LNCaP clone FGC (cell line): ENCODE measurements around the gene MPZL2.

Experiments used
- DNase-seq: peaks from one replicate; pipeline ENCODE4 v3.0.0-alpha.2; 2011; ENCODE audit warnings: low read depth
- H3K4me3 ChIP-seq: 2 replicates; pipeline ENCODE4 v1.5.1; 2011; ENCODE audit warnings: mild to moderate bottlenecking, low read depth, low read length, control low read depth
- TF ChIP-seq, protein P1 (sequence below): IDR thresholded peaks from 2 replicates; pipeline ENCODE4 v1.5.1; 2012; ENCODE audit warnings: mild to moderate bottlenecking; ENCODE audit not compliant: control insufficient read depth, insufficient read depth; ENCODE audit errors: extremely low read depth

MPZL2 gene

DNA sequence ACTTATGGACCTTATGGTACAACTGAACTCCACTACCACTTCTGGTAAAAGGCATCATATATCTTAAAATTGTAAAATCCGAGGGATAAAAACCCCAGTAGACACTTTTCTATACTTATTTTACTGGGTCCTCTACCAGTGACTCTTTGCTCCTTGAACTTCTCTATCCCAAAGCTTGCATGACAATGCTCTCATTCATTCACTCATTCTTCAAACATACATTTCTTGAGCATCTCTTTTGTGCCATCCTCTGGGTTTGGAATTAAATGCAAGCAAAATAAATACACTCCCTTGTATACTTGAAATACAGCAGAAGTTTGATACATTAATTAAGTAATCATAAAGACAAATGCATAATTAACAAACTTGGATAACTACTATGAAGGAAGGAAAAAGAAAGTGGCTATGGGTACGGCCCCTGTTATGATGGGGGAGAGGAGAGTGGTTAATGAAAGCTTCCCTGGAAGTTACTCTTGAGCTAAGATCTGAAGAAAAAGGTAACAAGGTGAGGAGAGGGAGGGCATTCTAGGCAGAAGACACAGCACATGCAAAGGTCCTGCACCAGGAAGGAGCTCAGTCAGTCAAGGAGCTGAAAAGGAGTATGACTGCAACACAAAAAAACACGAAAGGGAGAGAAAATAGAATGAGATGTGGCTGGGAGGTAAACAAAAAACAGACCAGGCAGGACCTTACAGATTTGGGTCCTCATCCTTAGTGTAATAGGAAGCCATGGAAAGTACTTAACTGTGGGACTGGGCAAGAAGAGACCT, 19.9 kb downstream of the MPZL2 start:
- TF ChIP-seq, protein P1, sequence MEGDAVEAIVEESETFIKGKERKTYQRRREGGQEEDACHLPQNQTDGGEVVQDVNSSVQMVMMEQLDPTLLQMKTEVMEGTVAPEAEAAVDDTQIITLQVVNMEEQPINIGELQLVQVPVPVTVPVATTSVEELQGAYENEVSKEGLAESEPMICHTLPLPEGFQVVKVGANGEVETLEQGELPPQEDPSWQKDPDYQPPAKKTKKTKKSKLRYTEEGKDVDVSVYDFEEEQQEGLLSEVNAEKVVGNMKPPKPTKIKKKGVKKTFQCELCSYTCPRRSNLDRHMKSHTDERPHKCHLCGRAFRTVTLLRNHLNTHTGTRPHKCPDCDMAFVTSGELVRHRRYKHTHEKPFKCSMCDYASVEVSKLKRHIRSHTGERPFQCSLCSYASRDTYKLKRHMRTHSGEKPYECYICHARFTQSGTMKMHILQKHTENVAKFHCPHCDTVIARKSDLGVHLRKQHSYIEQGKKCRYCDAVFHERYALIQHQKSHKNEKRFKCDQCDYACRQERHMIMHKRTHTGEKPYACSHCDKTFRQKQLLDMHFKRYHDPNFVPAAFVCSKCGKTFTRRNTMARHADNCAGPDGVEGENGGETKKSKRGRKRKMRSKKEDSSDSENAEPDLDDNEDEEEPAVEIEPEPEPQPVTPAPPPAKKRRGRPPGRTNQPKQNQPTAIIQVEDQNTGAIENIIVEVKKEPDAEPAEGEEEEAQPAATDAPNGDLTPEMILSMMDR = no peak
- no peak for DNase-seq
- no peak overlapping the region for H3K4me3 ChIP-seq

DNA sequence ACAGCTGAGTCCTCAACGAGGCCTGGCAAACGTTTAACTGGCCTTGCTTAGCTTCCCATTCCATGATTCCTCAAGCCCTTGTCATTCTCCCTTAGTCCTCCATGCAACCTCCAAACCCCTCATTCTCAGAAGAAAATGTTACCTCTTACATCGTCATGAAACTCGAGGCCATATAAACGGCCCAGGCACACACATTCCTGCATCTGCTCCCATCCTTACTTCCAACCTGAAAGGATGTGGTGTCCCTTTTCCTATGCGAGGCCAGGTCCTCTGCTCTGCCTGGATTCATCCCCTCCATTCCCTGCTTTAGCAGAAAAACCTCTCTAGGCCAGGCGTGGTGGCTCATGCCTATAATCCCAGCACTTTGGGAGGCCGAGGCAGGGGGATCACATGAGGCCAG, 20.9 kb downstream of the MPZL2 start:
- no peak overlapping the region for H3K4me3 ChIP-seq
- TF ChIP-seq, protein P1 = no peak
- DNase-seq = no peak

DNA sequence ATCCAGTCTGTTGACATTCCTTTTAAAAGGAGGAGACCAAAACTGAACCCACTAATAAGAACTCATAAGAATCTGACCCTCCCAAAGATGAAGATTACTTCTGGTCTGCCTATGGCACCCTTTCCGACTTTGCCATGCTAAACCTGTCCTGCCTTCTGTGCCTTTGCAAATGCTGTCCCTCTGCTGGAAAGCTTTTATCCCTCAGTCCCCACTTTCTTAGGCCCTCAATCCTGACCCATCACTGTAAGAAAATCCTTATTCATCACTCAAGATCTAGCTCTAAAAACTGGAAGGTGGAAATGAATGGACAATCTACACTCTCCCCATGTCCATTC, 22.4 kb downstream of the MPZL2 start:
- TF ChIP-seq, protein P1 = no peak
- no peak overlapping the region for H3K4me3 ChIP-seq

DNA sequence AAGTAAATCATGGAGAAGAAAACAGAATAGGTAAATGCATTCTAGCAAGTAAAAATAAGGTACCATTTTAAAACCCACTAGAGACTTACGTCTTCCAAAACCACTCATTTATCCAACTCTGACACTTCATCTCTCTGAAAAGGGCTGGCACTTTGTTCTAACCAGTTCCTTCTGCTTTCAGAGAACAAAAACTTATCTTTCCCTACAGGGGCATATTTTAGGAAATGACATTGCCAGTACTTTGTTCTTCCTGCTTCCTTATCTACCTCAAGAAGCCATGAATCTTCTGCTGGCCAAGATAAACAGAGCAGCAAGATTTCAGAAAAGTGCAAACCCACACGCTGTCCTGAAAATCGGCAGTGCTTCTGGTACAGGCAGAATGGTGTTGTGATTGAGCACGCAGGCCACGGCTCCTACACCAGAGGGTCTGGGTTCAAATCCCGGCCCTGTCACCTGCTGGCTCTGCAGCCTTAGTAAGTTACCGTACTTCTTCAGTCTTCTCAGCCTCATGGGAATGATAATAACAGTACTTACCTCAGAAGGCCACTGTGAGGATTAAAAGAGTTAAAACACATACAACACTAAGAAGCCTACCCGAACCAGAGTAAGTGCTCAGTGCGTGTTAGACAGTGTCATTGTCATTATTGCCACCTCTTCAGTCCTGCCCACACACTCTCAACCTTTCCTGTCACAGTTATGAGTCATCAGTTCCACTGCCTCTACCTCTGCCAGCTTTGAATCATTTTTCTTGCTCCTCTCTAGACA, 22.9 kb downstream of the MPZL2 start:
- DNase-seq = peak; percentile 74
- TF ChIP-seq, protein P1 = no peak
- H3K4me3 ChIP-seq = peak overlapping the region; percentile 13; the same call in 1 of the 2 replicates

More for the DNA sequence above, 22.4 kb downstream of the MPZL2 start:
- DNase-seq = no peak

DNA sequence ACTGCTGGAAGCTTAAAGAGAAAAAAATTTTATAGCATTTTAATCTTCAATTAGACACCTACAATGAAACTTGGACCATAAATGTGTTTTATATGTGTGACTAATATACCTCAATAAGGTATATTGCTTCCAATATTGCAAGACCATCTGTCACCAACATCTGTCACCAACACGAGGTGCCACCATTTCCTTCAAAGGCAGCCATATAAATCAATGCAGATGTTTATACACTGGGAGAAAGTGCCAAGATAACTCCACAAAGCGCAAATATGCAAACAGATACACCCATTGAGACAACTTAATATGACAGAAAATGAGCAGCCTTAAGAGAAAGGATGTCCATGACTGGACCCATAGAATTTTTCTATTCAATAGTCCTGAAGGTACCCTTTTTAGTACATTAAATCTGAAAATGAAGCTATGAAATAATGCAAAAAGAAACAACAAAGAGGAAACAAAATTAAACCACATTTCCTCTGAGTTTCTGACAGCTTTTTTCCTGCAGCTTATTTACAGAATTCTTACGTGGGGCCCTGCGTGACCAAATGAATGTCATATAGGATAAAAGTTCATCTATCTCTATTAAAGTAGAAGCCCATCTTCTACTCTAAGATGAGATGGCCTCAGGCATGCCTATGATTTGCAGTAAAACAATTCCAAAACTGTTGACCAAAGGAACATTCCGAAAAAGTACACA, 24.4 kb downstream of the MPZL2 start:
- no peak overlapping the region for H3K4me3 ChIP-seq
- DNase-seq = no peak
- TF ChIP-seq, protein P1 = no peak

DNA sequence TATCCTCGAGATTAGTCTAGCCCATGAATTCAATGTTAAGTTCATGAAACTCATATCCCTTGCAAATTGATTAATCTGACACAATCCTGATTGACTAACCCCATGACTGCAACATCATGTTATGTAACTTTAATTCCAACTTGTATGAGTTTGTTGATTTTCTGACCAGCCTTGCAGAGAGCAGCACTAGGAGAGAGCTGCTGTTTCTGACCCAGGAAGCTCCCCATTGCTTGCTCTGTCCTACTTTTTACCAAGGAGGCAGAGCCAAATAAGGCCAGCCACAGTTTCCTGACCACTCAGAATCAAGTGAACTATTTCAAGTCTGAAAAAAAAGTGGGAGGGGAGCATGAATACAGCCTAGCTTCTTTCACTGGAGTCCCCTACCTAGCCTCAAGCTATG, 25.2 kb downstream of the MPZL2 start:
- no peak overlapping the region for H3K4me3 ChIP-seq
- TF ChIP-seq, protein P1 = no peak
- DNase-seq = no peak
